ENCODE results near the gene NRAS. TPM values are rescaled to one million over a fixed set of nuclear protein-coding genes. Genes with fewer than 3 reads are reported as not detected.

Gene NRAS
- 53.5 to 63.4 TPM (median 59.0 TPM) in 3 replicates for total RNA-seq (2021)
- percentile 97 among the genes with signal in this experiment for Bru-seq, nascent RNA
- long read RNA-seq, experiment 1, full-length matches to known transcripts = 751 of 846 reads
- long read RNA-seq, experiment 1, partial matches to known transcripts = 32 of 846 reads
- long read RNA-seq, experiment 1, other reads (novel, unspliced or antisense) = 63 of 846 reads
- long read RNA-seq, experiment 2, full-length matches to known transcripts = 54 of 129 reads
- long read RNA-seq, experiment 2, partial matches to known transcripts = 11 of 129 reads
- long read RNA-seq, experiment 2, other reads (novel, unspliced or antisense) = 64 of 129 reads
- long read RNA-seq, experiment 3, full-length matches to known transcripts = 49 of 57 reads
- long read RNA-seq, experiment 3, partial matches to known transcripts = 5 of 57 reads
- long read RNA-seq, experiment 3, other reads (novel, unspliced or antisense) = 3 of 57 reads

DNA sequence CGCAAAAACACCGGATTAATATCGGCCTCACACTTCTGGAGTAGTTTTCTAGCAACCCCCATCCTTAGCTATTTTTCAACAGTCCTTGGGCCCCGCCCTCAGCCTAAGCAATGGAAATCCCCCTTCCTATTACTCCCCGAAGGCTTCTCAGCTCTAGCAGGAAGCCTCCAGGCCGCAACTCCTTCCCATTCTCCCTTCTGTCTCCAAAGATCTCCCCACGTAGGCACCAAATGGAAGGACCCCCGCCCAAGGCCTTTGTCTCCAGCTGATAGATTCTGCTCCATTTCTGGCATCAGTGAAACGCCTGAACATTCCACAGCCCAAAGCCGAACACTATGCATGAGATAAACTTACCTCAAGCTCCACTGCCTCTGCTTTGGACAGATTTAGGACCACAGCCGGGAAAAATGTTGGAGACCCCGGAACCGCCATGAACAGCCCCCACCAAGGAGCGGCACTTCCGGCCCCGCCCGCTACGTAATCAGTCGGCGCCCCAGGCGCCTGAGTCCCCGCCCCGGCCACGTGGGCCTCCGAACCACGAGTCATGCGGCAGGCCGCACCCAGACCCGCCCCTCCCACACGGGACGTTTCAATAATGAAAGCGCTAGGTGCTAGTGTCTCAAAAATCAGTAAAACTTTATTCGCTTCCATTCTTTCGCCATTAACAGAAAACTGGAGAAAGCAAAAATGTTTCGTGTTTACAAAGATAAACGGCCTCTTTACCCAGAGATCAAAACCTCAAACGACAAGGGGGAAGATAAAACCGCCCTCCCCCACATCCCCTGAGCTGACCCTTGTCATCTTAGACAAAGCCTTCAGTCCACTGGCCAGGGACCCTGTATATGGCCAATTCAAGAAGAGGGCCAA, at the start of gene NRAS:
Gene NRAS, minus strand, starts transcription at position 468 of the 867 bp plus-strand sequence. CDS start 611 bp downstream, outside the sequence.
- Mint-ChIP-seq H3K27ac (peak within 1 kb of the TSS; percentile 99), H3K4me1 (peaks cover 9% of the 10 kb centered on the region), H3K27me3 (ENCODE audit: low read depth) (no peaks in the 10 kb centered on the region), H3K9me3 (no peaks in the 10 kb centered on the region), H3K36me3 (peaks cover 49% of the 10 kb centered on the region), H3K4me3 (peak within 1 kb of the TSS; percentile 96)
- CTCF ChIA-PET = interaction anchor here (0.8 to 1.0 kb wide), 2 partner anchors 12 to 396 kb away, joined by 3 read pairs; no protein-coding TSS in a partner anchor
- POLR2A ChIA-PET = interaction anchor here (0.8 to 2.0 kb wide), 3 partner anchors 15 to 47 kb away, joined by 3 to 7 read pairs (median 5); partner anchors contain the start of genes CSDE1 and DENND2C
- ATAC-seq (peak; percentile 91), DNase-seq (ENCODE audit: low spot score) (peak; percentile 93)
- TF ChIP-seq MXD4 (CRISPR knock-in tag; IDR thresholded peaks at IDR 0.05; ENCODE audit: borderline replicate concordance) (no peak), SP1 (CRISPR knock-in tag; conservative IDR thresholded peaks at IDR 0.05) (peak; percentile 91), CREM (CRISPR knock-in tag; IDR thresholded peaks at IDR 0.05) (peak; percentile 96), HMGA2 (CRISPR knock-in tag; IDR thresholded peaks at IDR 0.05) (no peak), KAT7 (CRISPR knock-in tag; IDR thresholded peaks at IDR 0.05; ENCODE audit: borderline replicate concordance) (0 out of 2 replicates have a peak, but pooled peaks have one; percentile 62), GABPB1 (CRISPR knock-in tag; IDR thresholded peaks at IDR 0.05) (peak; percentile 77), ZNF396 (CRISPR knock-in tag; IDR thresholded peaks at IDR 0.05; ENCODE audit: borderline replicate concordance) (no peak), GRHL2 (CRISPR knock-in tag; IDR thresholded peaks at IDR 0.05; ENCODE audit: insufficient replicate concordance, severe bottlenecking) (no peak), ZBTB21 (CRISPR knock-in tag; IDR thresholded peaks at IDR 0.05; ENCODE audit: borderline replicate concordance) (no peak), PRRX2 (CRISPR knock-in tag; IDR thresholded peaks at IDR 0.05) (peak; percentile 92), ETV6 (CRISPR knock-in tag; IDR thresholded peaks at IDR 0.05) (no peak; the same call in 1 of the 2 replicates), TP53 (CRISPR knock-in tag; IDR thresholded peaks at IDR 0.05) (no peak), JUN (CRISPR knock-in tag; IDR thresholded peaks at IDR 0.05) (no peak), ZNF263 (CRISPR knock-in tag; IDR thresholded peaks at IDR 0.05; ENCODE audit: low read depth) (no peak), SOX15 (CRISPR knock-in tag; IDR thresholded peaks at IDR 0.05) (no peak), ZNF121 (CRISPR knock-in tag; IDR thresholded peaks at IDR 0.05) (no peak), ATF1 (CRISPR knock-in tag; IDR thresholded peaks at IDR 0.05) (no peak)
- TF ChIP-seq, protein P1, sequence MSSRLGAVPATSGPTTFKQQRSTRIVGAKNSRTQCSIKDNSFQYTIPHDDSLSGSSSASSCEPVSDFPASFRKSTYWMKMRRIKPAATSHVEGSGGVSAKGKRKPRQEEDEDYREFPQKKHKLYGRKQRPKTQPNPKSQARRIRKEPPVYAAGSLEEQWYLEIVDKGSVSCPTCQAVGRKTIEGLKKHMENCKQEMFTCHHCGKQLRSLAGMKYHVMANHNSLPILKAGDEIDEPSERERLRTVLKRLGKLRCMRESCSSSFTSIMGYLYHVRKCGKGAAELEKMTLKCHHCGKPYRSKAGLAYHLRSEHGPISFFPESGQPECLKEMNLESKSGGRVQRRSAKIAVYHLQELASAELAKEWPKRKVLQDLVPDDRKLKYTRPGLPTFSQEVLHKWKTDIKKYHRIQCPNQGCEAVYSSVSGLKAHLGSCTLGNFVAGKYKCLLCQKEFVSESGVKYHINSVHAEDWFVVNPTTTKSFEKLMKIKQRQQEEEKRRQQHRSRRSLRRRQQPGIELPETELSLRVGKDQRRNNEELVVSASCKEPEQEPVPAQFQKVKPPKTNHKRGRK (CRISPR knock-in tag; IDR thresholded peaks at IDR 0.05; ENCODE audit: borderline replicate concordance) = no peak
- TF ChIP-seq, protein P2, sequence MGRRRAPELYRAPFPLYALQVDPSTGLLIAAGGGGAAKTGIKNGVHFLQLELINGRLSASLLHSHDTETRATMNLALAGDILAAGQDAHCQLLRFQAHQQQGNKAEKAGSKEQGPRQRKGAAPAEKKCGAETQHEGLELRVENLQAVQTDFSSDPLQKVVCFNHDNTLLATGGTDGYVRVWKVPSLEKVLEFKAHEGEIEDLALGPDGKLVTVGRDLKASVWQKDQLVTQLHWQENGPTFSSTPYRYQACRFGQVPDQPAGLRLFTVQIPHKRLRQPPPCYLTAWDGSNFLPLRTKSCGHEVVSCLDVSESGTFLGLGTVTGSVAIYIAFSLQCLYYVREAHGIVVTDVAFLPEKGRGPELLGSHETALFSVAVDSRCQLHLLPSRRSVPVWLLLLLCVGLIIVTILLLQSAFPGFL (CRISPR knock-in tag; IDR thresholded peaks at IDR 0.05; ENCODE audit: borderline replicate concordance) = no peak
- TF ChIP-seq, protein P3, sequence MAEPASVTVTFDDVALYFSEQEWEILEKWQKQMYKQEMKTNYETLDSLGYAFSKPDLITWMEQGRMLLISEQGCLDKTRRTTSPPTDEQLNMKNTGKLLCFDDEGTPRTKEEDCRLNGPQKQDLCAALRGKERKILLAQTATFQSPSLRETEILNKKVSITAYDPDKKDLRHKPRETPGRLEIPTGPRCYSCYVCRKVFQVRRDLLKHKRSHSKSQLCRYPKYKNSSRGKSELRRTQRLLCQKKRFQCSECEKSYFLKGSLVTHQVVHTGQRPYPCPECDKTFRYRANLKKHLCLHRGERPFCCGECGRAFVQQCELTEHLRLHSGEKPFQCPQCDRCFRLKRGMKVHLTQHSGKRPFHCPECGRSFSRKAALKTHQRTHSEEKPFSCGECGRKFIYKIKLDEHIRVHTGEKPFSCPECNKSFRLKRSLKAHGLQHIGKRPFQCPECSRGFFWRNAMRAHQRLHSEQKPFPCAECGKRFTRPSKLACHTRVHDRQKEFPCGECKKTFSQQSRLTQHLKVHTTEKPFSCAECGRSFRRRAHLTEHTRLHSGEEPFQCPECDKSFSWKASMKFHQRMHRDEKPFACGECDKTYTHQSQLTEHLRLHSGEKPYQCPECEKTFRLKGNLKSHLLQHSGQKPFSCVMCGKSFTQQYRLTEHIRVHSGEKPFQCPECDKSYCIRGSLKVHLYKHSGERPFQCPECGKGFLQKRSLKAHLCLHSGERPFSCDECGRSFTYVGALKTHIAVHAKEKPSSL (CRISPR knock-in tag; conservative IDR thresholded peaks at IDR 0.05) = peak; percentile 80; the same call in 1 of the 2 replicates
- TF ChIP-seq, protein P4, sequence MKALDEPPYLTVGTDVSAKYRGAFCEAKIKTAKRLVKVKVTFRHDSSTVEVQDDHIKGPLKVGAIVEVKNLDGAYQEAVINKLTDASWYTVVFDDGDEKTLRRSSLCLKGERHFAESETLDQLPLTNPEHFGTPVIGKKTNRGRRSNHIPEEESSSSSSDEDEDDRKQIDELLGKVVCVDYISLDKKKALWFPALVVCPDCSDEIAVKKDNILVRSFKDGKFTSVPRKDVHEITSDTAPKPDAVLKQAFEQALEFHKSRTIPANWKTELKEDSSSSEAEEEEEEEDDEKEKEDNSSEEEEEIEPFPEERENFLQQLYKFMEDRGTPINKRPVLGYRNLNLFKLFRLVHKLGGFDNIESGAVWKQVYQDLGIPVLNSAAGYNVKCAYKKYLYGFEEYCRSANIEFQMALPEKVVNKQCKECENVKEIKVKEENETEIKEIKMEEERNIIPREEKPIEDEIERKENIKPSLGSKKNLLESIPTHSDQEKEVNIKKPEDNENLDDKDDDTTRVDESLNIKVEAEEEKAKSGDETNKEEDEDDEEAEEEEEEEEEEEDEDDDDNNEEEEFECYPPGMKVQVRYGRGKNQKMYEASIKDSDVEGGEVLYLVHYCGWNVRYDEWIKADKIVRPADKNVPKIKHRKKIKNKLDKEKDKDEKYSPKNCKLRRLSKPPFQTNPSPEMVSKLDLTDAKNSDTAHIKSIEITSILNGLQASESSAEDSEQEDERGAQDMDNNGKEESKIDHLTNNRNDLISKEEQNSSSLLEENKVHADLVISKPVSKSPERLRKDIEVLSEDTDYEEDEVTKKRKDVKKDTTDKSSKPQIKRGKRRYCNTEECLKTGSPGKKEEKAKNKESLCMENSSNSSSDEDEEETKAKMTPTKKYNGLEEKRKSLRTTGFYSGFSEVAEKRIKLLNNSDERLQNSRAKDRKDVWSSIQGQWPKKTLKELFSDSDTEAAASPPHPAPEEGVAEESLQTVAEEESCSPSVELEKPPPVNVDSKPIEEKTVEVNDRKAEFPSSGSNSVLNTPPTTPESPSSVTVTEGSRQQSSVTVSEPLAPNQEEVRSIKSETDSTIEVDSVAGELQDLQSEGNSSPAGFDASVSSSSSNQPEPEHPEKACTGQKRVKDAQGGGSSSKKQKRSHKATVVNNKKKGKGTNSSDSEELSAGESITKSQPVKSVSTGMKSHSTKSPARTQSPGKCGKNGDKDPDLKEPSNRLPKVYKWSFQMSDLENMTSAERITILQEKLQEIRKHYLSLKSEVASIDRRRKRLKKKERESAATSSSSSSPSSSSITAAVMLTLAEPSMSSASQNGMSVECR (CRISPR knock-in tag; IDR thresholded peaks at IDR 0.05; ENCODE audit: borderline replicate concordance) = peak; percentile 73; the same call in 1 of the 2 replicates
- TF ChIP-seq, protein P5, sequence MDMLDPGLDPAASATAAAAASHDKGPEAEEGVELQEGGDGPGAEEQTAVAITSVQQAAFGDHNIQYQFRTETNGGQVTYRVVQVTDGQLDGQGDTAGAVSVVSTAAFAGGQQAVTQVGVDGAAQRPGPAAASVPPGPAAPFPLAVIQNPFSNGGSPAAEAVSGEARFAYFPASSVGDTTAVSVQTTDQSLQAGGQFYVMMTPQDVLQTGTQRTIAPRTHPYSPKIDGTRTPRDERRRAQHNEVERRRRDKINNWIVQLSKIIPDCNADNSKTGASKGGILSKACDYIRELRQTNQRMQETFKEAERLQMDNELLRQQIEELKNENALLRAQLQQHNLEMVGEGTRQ (CRISPR knock-in tag; IDR thresholded peaks at IDR 0.05) = peak; percentile 91
